GM10847 (cell line): ENCODE measurements around the gene SCN8A.

ENCODE experiments used
- POLR2A ChIP-seq: IDR thresholded peaks from 2 replicates; pipeline ENCODE4 v1.6.1; 2011; ENCODE audit not compliant: insufficient read length; ENCODE audit errors: extremely low read depth

SCN8A gene

DNA sequence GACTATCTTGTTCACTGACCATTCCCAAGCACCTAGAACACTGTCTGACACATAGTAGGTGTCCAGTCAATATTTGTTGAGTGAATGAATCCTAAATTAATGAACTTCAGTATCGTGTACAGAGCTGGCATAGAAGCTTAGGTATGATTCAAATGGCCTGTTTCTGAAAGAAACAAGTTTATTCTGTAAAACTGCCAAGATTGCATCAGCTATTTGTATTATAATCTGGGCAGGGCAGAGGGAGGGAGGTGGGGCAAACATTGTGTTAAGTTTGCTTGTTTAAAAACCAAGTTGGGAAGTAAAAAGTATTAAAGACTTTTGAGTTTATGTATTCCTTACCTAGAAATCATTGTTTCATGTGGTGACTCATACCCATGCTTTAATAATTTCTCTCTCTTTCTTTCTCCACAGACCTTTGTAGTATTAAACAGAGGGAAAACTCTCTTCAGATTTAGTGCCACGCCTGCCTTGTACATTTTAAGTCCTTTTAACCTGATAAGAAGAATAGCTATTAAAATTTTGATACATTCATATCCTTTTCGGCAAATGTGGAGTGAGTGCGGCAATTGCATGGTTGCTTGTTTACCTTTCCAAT is 92.8 kb downstream of the SCN8A start:
- TF ChIP-seq POLR2A: no peak

DNA sequence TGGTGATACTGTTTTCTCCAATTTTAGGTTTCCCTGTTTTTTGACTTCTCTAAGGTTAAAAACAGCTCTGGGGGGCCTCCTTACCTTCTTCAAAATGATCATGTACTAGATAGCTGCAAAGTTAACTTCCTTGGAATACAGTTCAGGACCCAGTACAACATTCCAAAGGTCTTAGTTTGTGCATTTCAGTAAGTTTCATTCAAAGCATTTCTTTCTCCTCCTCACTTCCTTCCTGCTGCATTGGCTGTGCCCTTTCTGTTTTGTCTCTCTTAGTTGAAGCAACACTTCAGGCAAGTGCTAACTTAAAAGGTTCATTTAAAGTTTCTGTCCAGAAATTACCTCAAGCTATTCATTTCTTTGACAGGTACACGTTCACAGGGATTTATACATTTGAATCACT is 95.7 kb downstream of the SCN8A start:
- TF ChIP-seq POLR2A: no peak

DNA sequence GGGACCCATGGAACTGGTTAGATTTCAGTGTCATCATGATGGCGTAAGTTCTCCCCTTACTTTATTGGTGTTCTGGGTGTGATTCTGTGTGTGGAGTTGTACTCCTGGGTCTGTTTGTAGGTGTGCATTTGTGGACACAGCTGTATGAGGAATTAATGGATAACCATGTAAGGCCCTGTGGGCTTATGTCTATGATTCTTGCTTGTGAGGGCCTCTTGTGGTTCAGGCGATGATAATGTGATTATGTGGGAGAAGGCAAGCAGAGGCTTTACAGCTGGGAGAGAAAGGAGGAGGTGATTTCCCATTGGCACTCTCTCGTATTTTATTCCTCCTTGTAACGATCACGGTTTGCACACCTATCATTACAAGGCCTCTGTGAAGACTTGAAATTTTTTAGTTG is 96.1 kb downstream of the SCN8A start:
- TF ChIP-seq POLR2A: no peak

DNA sequence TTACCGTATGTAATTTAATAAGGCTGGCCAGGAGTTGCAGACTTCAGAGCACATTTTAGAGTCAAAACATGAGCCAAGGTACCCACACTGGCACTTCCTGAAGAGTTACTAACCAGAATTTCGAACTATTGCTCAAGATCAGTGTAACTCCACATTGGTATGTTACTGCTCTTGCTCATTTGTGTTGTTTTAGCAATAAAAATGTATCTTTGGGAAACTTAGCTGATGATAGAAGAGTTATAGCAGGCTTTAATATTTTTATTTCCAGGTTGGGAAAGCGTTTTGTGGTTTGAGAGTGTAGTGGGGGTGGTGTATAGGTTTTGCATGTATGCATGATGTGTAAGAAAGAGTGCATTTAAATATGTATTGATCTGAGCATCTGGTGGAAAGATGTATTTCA is 96.6 kb downstream of the SCN8A start:
- no peak for TF ChIP-seq POLR2A

DNA sequence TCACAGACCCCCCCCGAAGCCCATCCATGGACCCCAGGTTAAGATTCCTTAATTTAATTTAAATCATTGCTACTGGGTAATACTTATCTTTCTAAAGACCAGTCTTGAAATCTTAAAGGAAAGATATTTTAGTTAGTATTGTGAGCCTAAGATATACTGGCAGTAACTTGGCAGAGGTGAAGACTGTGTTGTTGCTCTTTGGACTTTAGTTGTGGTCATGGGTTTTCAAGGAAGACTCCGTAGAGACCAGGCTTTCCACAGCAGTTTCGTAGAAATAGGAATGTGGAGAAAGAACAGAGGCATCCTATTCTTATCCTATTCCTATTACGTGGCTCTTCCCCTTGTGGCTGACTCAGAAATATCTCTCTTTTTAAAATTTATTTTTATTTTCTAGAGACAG is 99.0 kb downstream of the SCN8A start:
- no peak for TF ChIP-seq POLR2A

DNA sequence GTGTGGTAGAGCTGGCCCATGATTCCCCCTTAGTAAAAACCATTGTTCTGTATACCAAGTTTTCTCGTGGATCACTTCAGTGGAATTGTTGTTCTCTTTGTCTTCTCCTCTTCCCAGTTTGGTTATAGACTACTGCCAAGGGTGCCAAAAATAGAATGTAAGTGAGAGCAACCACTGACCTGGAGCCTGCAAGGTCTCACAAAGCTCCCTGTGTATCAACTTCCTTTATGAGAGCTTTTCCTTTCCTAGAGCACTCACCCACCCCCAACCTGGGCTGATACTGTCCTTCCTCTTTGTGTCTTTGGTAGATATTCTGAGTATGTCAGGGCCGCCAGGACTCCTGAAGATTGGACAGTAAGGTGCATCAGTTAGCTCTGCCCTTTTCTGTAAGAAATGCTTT is 101.0 kb downstream of the SCN8A start:
- TF ChIP-seq POLR2A: no peak

DNA sequence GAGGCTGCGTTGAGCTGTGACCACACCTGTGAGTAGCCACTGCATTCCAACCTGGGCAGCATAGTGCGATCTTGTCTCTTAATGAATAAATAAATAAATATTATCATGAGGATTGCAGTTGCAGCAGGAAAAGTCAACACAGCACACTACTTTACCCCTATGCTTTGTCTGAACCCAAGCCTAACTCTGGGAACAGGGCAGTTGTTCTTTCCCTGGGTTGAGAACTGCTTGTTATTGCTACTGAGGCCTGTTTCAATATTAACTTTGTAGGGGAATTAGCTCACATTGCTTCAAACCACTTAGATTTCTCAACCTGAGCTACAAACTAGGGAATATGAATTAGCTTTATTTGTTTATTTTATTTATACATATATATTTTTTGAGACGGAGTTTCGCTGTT is 102.5 kb downstream of the SCN8A start:
- TF ChIP-seq POLR2A: no peak

DNA sequence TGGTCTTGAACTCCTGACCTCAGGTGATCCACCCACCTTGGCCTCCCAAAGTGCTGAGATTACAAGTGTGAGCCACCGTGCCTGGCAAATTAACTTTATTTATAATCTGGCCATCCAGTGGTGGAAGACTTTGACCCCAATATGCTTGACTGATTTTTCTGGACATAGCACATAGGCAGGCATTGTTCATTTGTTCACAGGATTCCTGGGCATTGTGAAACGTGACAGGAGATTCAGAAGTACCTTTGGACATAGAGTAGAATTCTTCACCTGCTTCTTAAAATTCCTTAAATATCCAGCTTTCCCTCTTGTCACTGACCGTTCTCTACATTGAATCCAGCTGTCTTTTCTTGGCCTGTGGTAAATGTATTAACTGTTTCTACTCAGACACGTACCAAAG is 103.1 kb downstream of the SCN8A start:
- TF ChIP-seq POLR2A: no peak

DNA sequence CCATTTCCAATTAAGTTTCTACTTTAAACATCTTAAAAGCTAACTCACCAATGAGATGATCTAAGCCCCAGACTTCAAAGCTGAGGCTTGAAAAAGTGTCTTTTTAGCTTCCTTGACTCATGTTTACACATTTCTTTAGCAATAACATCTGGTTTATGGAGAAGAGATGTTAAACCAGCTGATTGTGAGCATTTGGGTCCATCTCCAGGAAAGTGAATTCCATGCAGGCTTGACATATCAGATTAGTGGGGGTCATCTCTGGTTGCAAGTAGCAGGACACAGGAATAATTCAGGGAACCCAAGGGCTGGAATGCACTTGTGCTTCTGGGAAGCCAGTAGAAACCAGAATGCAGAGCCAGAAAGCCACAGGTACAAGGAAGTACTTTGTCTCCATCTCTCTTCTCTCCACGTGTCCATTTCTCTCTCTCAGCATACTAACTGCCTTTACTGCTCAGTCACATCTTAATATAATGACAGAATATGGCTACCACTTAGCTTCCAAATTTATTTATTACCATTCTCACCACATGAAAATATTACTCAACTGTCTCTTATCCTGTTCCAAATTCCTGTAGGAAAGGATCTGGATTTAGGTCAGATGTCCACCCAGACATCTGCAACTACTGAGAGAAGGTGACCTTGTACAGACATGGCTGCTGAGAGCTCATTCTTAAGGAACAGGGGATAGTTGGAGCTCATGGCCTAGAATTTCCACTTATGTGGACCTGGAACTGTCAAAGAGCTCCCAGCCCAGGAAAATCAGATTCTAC is 104.4 kb downstream of the SCN8A start:
- no peak for TF ChIP-seq POLR2A

DNA sequence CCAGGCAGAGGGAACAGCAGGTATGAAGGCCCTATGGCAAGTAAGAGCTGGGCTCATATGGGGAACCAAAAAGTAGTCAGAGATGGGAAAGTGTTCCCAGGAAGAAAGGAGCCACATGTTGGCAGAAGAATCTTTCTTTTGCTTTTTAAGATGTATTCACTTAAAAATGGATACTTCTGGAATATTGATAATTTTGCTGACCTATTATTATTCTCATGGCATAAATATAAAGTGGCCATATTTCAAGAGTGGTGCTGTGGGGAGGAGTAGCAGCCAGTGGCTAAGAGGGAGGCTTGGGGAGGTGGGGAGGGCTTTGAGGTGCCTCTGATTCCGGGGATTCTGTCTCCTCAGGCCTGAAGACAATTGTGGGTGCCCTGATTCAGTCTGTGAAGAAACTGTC is 108.2 kb downstream of the SCN8A start:
- TF ChIP-seq POLR2A: no peak

DNA sequence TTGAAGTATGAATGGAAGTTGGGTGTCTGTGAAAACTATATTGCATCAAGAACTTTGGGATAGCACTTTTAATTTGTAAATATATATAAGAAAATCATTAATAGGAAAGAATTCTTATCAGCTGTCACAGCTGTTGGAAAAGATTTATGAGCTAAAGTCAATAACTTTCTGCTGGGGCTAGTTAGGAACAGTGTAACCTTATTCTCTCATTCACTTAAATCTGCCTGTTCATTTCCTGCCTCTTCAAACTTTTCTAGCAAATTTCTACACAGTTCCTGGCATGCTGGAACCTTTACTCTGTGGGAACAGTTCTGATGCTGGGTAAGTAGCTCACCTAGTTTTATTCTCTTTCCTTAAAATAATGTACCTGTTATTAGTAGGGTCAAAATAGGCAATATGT is 109.9 kb downstream of the SCN8A start:
- TF ChIP-seq POLR2A: no peak

DNA sequence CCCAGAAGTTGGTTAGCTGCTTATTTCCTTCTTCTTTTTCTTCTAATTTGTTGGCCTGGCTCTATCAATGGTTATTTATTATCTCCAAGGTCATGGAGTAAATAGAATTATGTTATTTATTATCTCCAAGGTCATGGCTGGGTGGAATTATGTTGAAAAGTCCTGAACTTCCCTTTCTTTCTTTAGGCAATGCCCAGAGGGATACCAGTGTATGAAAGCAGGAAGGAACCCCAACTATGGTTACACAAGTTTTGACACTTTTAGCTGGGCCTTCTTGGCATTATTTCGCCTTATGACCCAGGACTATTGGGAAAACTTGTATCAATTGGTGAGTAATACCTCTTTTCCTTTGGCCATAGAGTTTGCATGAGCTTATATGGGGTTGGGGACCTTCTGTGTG is 111.6 kb downstream of the SCN8A start:
- no peak for TF ChIP-seq POLR2A

DNA sequence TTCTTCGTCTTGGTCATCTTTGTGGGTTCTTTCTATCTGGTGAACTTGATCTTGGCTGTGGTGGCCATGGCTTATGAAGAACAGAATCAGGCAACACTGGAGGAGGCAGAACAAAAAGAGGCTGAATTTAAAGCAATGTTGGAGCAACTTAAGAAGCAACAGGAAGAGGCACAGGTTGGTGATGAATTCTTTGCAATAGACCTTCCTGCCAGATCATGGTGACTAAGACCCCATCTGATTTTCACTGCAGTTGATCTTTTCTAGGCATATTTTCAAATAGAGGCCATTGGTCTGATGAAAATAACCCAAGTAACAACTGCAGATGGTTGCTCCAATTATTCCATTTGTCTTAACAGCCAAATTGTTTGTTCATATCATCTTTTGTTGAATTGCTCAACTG is 114.4 kb downstream of the SCN8A start:
- TF ChIP-seq POLR2A: no peak

DNA sequence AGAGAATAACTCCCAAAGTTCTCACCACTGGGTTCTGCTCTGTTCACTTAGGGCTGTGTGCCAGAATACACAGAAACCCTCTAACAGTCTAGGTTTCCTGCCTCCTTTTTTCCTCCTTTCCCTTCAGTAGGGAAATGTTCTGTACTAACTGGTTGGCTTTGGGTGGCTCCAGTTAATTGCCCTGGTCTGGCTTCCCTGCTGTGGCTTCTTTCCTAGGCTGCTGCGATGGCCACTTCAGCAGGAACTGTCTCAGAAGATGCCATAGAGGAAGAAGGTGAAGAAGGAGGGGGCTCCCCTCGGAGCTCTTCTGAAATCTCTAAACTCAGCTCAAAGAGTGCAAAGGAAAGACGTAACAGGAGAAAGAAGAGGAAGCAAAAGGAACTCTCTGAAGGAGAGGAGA is 115.2 kb downstream of the SCN8A start:
- no peak for TF ChIP-seq POLR2A

DNA sequence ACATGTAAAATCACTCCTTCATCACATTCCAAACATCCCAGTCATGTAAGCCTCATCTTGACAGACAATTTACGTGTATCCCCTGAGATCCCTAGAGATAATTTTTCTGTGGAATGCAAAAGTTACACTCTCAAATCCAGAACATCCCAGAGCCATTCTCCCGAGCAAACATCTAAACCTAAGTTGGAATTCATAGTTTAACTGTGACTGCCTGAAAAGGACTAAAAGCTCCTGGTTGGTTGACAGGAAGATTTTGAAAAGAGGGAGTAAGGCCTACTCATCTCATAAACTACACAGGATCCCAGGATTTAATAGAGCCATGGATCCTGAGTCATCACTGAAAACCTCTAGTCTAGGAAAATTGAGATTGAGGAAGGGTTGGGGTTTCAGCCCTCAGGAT is 123.6 kb downstream of the SCN8A start:
- TF ChIP-seq POLR2A: no peak

DNA sequence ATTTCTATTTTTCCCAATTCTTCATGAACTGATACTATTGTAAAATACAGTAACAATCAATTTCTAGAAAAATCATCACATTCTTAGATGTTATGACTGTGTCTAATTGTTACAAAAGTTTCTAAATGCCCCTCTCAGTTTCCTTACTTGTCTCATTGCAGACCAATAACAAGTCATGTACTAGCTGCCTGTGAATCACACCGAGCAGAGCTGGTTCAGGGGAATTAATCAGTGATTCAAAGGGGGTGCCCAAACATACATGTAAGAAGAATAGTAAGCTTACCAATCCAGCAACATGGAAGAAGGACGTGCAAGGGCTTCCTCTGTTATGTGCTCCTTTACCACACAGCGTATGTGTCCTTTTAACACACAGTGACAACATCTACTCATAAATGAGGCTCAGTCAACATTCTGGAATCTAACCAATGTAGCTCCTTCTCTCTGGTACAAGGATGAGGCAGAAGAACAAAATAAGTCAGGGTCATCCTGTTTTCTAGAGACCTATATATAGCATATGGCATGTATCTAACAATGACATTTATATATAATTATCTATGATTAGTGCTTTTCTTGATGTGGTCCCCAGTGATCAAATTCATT is 126.4 kb downstream of the SCN8A start:
- TF ChIP-seq POLR2A: no peak

DNA sequence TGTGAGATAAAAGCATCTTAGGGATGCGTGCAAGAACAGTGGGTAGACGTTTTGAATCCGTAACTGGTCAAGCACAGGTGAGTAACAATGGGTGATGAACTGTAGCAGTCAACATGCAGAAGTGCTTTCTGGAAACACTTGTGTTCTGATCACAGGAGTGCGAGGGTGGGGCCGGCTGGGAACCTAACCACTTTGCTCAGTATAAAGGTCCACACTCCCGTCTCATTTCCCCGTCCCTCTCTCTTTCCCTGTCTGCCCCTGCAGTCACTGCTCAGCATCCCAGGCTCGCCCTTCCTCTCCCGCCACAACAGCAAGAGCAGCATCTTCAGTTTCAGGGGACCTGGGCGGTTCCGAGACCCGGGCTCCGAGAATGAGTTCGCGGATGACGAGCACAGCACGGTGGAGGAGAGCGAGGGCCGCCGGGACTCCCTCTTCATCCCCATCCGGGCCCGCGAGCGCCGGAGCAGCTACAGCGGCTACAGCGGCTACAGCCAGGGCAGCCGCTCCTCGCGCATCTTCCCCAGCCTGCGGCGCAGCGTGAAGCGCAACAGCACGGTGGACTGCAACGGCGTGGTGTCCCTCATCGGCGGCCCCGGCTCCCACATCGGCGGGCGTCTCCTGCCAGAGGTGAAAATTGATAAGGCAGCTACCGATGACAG is 130.4 kb downstream of the SCN8A start:
- no peak for TF ChIP-seq POLR2A

DNA sequence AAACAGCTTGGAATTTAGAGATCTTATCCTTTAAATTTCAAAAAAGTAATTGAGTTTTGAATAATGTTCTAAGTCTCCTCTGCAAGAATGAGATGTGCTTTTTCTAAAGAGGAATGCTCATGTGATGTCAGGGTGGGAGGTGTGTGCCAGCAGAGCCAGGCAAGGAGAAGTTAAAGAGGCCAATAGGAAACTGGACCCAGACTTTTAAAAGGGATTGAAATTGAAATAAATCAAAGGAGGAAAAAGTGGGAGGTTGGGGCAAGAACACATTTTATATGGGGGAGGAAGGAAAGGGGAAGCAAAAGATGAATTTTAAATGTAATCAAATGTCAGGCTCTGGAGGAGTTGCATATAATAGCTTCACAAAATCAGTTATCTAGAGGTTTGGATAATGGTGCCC is 131.4 kb downstream of the SCN8A start:
- no peak for TF ChIP-seq POLR2A
